ENCODE results near the gene JADE2.

DNA sequence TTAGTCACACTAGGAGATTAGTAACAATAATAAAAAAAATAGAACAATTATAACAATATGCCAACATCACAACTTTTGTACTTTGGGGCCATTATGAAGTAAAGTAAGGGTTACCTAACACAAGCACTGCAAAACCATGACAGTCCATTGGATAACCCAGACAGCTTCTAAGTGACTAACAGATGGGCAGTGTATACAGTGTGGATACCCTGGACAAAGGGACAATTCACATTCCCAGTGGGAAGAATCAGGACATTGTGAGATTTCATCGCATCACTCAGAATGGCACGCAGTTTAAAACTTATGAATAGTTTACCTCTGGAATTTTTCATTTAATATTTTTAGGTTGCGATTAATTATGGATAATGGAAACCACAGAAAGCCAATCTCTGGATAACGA is 45.6 kb upstream of the JADE2 start:
- TF ChIP-seq CTCF (IDR thresholded peaks at IDR 0.05; ENCODE audit: low read depth, low read length, missing input control), result no peak
- no peak for TF ChIP-seq MAX (IDR thresholded peaks at IDR 0.05)
- TF ChIP-seq GABPA (IDR thresholded peaks at IDR 0.05 in 1 of 2, conservative IDR thresholded peaks at IDR 0.05 in 1 of 2), result no peak
- no peak for TF ChIP-seq ATF3 (IDR thresholded peaks at IDR 0.05)
- no peak for TF ChIP-seq YY1 (IDR thresholded peaks at IDR 0.05)
- TF ChIP-seq REST (IDR thresholded peaks at IDR 0.05), result no peak
- no peak for TF ChIP-seq ZBTB33 (IDR thresholded peaks at IDR 0.05)
- TF ChIP-seq NR2F2 (IDR thresholded peaks at IDR 0.05), result no peak
- no peak for TF ChIP-seq EGR1 (IDR thresholded peaks at IDR 0.05; ENCODE audit: low read depth in 2 of 2)
- TF ChIP-seq RAD21 (IDR thresholded peaks at IDR 0.05), result no peak
- TF ChIP-seq TAF1 (conservative IDR thresholded peaks at IDR 0.05), result no peak
- no peak for TF ChIP-seq SP1 (IDR thresholded peaks at IDR 0.05)

All from liver (tissue), 3 donors.